ENCODE data around the gene SLIT3.

Gene SLIT3

GRCh38 chr5:169025491-169025890 is 275.4 kb downstream of the SLIT3 start:
- Histone ChIP-seq H3K36me3 (ENCODE audit: low read length) (no peaks in the 10 kb centered on the region), H3K4me3 (ENCODE audit: insufficient read depth, low read length, poor library complexity, severe bottlenecking) (no peak overlapping the region), H3F3A (ENCODE audit: insufficient read depth) (no peaks in the 10 kb centered on the region), H3K27me3 (ENCODE audit: low read length) (no peaks in the 10 kb centered on the region), H3K9ac (ENCODE audit: low read length) (no peak overlapping the region), H3K9me3 (ENCODE audit: insufficient read depth, low read length) (no peaks in the 10 kb centered on the region), H3K79me2 (ENCODE audit: insufficient read depth, low read length) (no peaks in the 10 kb centered on the region), H3K27ac (ENCODE audit: low read depth, low read length) (no peak overlapping the region), H4K20me1 (ENCODE audit: low read depth, low read length) (no peaks in the 10 kb centered on the region), H3K4me2 (ENCODE audit: low read depth, low read length, poor library complexity, severe bottlenecking) (no peak overlapping the region), H3K9me2 (replicated peaks; ENCODE audit: insufficient read depth, low read length) (no peaks in the 10 kb centered on the region), H2AFZ (ENCODE audit: low read depth, low read length, severe bottlenecking) (no peak overlapping the region)
- TF ChIP-seq EZH2phosphoT487 (conservative IDR thresholded peaks at IDR 0.05; ENCODE audit: low read length) (no peak), CTCF (IDR thresholded peaks at IDR 0.05; ENCODE audit: insufficient read depth, low read length, poor library complexity, severe bottlenecking) (no peak)

- Histone ChIP-seq H3K9me2 (replicated peaks; ENCODE audit: insufficient read depth, low read length) (no peaks in the 10 kb centered on the region), H2AFZ (ENCODE audit: low read depth, low read length, severe bottlenecking) (no peak overlapping the region), H3K27me3 (ENCODE audit: low read length) (no peaks in the 10 kb centered on the region), H3K9me3 (ENCODE audit: insufficient read depth, low read length) (no peaks in the 10 kb centered on the region), H3K79me2 (ENCODE audit: insufficient read depth, low read length) (no peaks in the 10 kb centered on the region), H3K4me2 (ENCODE audit: low read depth, low read length, poor library complexity, severe bottlenecking) (no peak overlapping the region), H3K9ac (ENCODE audit: low read length) (no peak overlapping the region), H3K36me3 (ENCODE audit: low read length) (no peaks in the 10 kb centered on the region), H4K20me1 (ENCODE audit: low read depth, low read length) (no peaks in the 10 kb centered on the region), H3K4me3 (ENCODE audit: insufficient read depth, low read length, poor library complexity, severe bottlenecking) (no peak overlapping the region), H3K27ac (ENCODE audit: low read depth, low read length) (no peak overlapping the region), H3F3A (ENCODE audit: insufficient read depth) (no peaks in the 10 kb centered on the region)
- no peak for TF ChIP-seq CTCF (IDR thresholded peaks at IDR 0.05; ENCODE audit: insufficient read depth, low read length, poor library complexity, severe bottlenecking)
- no peak for TF ChIP-seq EZH2phosphoT487 (conservative IDR thresholded peaks at IDR 0.05; ENCODE audit: low read length)
Observed at GRCh38 chr5:169024421-169024820, 276.5 kb downstream of the SLIT3 start.

GRCh38 chr5:169022718-169023117 is 278.2 kb downstream of the SLIT3 start:
- Histone ChIP-seq H3F3A (ENCODE audit: insufficient read depth) (no peaks in the 10 kb centered on the region), H3K9ac (ENCODE audit: low read length) (no peak overlapping the region), H3K9me2 (replicated peaks; ENCODE audit: insufficient read depth, low read length) (no peaks in the 10 kb centered on the region), H3K27ac (ENCODE audit: low read depth, low read length) (no peak overlapping the region), H3K27me3 (ENCODE audit: low read length) (no peaks in the 10 kb centered on the region), H3K9me3 (ENCODE audit: insufficient read depth, low read length) (no peaks in the 10 kb centered on the region), H4K20me1 (ENCODE audit: low read depth, low read length) (no peaks in the 10 kb centered on the region), H3K36me3 (ENCODE audit: low read length) (no peaks in the 10 kb centered on the region), H3K79me2 (ENCODE audit: insufficient read depth, low read length) (no peaks in the 10 kb centered on the region), H3K4me2 (ENCODE audit: low read depth, low read length, poor library complexity, severe bottlenecking) (no peak overlapping the region), H3K4me3 (ENCODE audit: insufficient read depth, low read length, poor library complexity, severe bottlenecking) (no peak overlapping the region), H2AFZ (ENCODE audit: low read depth, low read length, severe bottlenecking) (no peak overlapping the region)
- TF ChIP-seq CTCF (IDR thresholded peaks at IDR 0.05; ENCODE audit: insufficient read depth, low read length, poor library complexity, severe bottlenecking) (no peak), EZH2phosphoT487 (conservative IDR thresholded peaks at IDR 0.05; ENCODE audit: low read length) (no peak)

Measured in SU-DHL-6 (cell line).